Erythroblast (primary cell): ENCODE data around the gene FAM98A.

Experiments used
- GATA1 ChIP-seq: IDR thresholded peaks from 2 replicates; pipeline ENCODE4 v1.6.1; 2011; ENCODE audit warnings: low read depth, mild to moderate bottlenecking, control low read depth, low read length, moderate library complexity
- POLR2A ChIP-seq: IDR thresholded peaks from 2 replicates; pipeline ENCODE4 v1.6.1; 2011; ENCODE audit warnings: mild to moderate bottlenecking, low read length

DNA sequence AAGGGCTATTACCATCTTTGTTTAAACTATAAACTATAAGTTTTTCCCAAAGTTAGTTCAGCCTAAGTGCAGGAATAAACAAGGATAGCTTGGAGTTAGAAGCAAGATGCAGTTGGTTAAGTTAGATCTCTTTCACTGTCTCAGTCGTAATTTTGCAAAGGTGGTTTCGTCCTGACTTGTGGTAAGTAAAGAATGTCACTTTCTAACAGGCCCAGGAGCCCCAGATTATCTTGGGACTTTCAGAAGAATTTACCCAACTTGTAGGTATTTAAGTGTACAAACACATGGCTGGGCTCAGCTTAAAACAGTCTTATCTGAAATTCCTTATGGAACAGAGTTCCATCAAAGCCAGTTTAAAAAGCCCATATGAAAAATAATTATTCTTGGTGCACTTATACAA is 18.3 kb upstream of the FAM98A start:
- TF ChIP-seq POLR2A (no peak), GATA1 (no peak)
